ENCODE measurements around the gene ABI2.

DNA sequence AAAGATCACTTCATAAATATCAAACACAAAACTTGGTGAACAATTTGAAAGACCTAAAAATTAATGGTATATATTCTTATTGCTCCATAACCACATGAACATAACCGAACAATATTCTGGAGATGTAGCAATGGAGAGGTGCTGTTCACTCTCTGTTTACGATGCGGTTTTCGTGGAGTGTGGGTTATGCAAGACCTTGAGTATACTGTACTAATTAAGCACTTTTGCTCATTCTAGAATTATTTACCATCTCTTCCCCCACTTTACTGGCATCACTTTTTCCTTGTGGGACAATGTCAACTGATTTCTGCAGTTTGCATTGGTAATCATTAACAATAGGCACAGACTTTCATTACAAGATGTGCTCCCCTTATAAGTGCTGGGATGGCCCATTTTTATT lies 109.3 kb downstream of the ABI2 start:
- TF ChIP-seq CTCF (IDR thresholded peaks at IDR 0.05) (no peak), POLR2A (IDR thresholded peaks at IDR 0.05) (no peak)

Measured in esophagus squamous epithelium (tissue), 4 donors.